ENCODE data around the gene LZTFL1. TPM values are rescaled to one million over a fixed set of nuclear protein-coding genes. Genes with fewer than 3 reads are reported as not detected.
A peak's percentile ranks its signal among the peaks of the same experiment; 100 is the strongest.

The LZTFL1 gene
- total and polyA plus RNA-seq, 2 experiments from 2014 or later: 6.3 to 13.9 TPM

GRCh38 chr3:45872569-45872968 is 30.6 kb upstream of the LZTFL1 start:
- no peaks in the 10 kb centered on the region for H3K36me3 ChIP-seq (ENCODE audit: insufficient read depth)
- H3K36me3 Mint-ChIP-seq (ENCODE audit: low read depth): no peaks in the 10 kb centered on the region
- no peak overlapping the region for H3K4me3 ChIP-seq
- H3F3A ChIP-seq (replicated peaks; ENCODE audit: low read depth): no peaks in the 10 kb centered on the region
- no peak overlapping the region for H3K27ac ChIP-seq (ENCODE audit: low read depth)
- TF ChIP-seq POLR2AphosphoS5 (IDR thresholded peaks at IDR 0.05; ENCODE audit: low read depth): no peak
- TF ChIP-seq ETS1 (IDR thresholded peaks at IDR 0.05): no peak
- TF ChIP-seq STAT1 (IDR thresholded peaks at IDR 0.05; ENCODE audit: unreplicated experiment): no peak
- no peak for TF ChIP-seq ZNF462 (CRISPR knock-in tag; IDR thresholded peaks at IDR 0.05)
- no peak for TF ChIP-seq CTCF (conservative IDR thresholded peaks at IDR 0.05; ENCODE audit: low read depth in 2 of 2)
- TF ChIP-seq JUNB (IDR thresholded peaks at IDR 0.05; ENCODE audit: unreplicated experiment): no peak
- TF ChIP-seq EZH2 (IDR thresholded peaks at IDR 0.05; ENCODE audit: low read depth, unreplicated experiment): no peak
- no peak for TF ChIP-seq NANOG (IDR thresholded peaks at IDR 0.05; ENCODE audit: borderline replicate concordance)
- no peak for TF ChIP-seq ZNF331 (CRISPR knock-in tag; IDR thresholded peaks at IDR 0.05; ENCODE audit: low read depth)
- TF ChIP-seq EZH2phosphoT487 (IDR thresholded peaks at IDR 0.05; ENCODE audit: unreplicated experiment): no peak
- no peak for TF ChIP-seq CREB1 (CRISPR knock-in tag; IDR thresholded peaks at IDR 0.05; ENCODE audit: low read depth)
- no peak for TF ChIP-seq REST (IDR thresholded peaks at IDR 0.05; ENCODE audit: unreplicated experiment)
- TF ChIP-seq ZNF114 (CRISPR knock-in tag; IDR thresholded peaks at IDR 0.05): no peak
- no peaks in the 10 kb centered on the region for H3K9me3 Mint-ChIP-seq
- peaks cover 14% of the 10 kb centered on the region for H3K4me1 Mint-ChIP-seq
- H4K20me1 ChIP-seq (replicated peaks; ENCODE audit: insufficient read depth): no peaks in the 10 kb centered on the region
- 0 out of 2 replicates have a peak overlapping the region, but pooled peaks have one; percentile 10 for H3K27ac Mint-ChIP-seq
- DNase-seq (ENCODE audit: low spot score) (no peak), ATAC-seq (no peak)
- peaks cover 4% of the 10 kb centered on the region for H3K27me3 Mint-ChIP-seq (ENCODE audit: insufficient read depth, low read depth, poor library complexity)
- H3K4me2 ChIP-seq: peak overlapping the region; percentile 20; the same call in 1 of the 2 replicates
- no peaks in the 10 kb centered on the region for H3K27me3 ChIP-seq (ENCODE audit: insufficient read depth)
- peaks cover 8% of the 10 kb centered on the region for H3K4me1 ChIP-seq (ENCODE audit: insufficient read depth)
- no peaks in the 10 kb centered on the region for H3K79me2 ChIP-seq (replicated peaks; ENCODE audit: insufficient read depth)
- 0 out of 2 replicates have a peak, but pooled peaks cover 3% of the 10 kb centered on the region for H3K9me2 ChIP-seq (ENCODE audit: insufficient read depth)
- H3K4me3 Mint-ChIP-seq: no peak overlapping the region
- peak overlapping the region; percentile 84; the same call in 1 of the 2 replicates for H2AFZ ChIP-seq

Measured in GM23338 (cell line).